Right renal cortex interstitium (tissue), 3 donors: ENCODE measurements around the gene SLC40A1. TPM values are rescaled to one million over a fixed set of nuclear protein-coding genes. Genes with fewer than 3 reads are reported as not detected.

Experiments used
- DNase-seq, 3 donors: peaks; one replicate each; pipeline ENCODE4 v3.0.0-alpha.2; 2013; ENCODE audit warnings: low read depth in 3 of 3, low spot score in 2 of 3
- polyA plus RNA-seq, 3 donors: library from polyadenylated mRNA; unstranded; fragments of 120-200 nt; gene quantifications; one replicate each; pipeline ENCODE4 v1.2.1, GENCODE V29; 2013; ENCODE audit not compliant: insufficient read length in 3 of 3

The SLC40A1 gene
- polyA plus RNA-seq, 3 donors: 128 to 143 (median 137) TPM

DNA sequence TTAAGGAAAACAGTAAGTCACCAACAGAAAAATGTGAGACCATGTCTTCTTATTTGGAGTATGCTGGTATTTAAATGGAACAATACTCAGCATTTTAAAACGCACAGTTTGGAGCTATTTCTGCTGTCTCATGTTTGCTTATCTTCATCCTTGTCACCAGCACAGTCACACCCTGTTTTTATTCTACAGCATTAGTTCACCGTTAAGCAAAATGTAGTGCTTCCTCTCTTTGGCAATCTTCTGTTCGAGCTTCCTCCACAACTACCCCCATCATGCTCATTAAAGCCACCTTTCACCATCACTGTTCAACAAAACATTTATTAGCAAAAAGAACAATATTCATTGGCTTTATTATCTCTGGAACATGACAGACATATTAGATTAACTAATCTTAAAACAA lies 64.0 kb downstream of the SLC40A1 start:
- no peak for DNase-seq

DNA sequence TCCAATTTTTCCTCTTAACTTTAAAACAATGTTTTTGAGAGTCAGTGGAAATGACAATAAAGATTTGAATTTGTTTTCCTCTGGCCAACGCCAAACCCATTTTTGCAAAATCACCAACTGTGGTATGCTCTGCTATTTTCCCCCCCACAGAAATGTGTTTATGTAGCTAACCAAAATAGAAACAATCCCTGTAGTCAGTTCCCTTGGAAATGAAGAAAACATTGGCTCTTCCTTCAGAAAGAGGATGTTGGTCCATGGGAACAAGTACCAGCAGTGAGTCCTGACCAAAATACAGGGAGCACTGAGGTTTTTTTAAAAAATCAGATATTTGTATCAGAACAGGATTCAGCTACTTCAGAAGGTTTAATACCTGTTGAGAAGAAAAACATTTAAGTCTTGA lies 65.3 kb downstream of the SLC40A1 start:
- DNase-seq: no peak

DNA sequence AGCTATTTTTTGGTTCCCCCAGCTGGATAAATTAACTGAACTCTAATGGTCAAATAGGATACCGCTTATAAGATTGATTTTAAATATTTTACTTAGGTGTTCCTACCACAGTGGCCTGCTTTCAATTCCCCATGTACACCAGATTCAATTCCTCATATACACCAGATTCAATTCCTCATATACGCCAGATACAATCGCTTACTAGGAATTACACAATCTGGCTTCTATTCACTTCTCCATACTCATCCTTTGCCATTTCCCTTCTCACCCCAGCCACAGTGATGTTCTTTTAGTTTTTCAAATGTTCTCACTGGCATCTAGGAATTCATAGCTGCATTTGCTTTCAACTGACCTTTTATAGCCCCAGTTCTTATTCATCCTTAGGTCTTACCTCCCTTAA lies 66.5 kb downstream of the SLC40A1 start:
- no peak for DNase-seq

DNA sequence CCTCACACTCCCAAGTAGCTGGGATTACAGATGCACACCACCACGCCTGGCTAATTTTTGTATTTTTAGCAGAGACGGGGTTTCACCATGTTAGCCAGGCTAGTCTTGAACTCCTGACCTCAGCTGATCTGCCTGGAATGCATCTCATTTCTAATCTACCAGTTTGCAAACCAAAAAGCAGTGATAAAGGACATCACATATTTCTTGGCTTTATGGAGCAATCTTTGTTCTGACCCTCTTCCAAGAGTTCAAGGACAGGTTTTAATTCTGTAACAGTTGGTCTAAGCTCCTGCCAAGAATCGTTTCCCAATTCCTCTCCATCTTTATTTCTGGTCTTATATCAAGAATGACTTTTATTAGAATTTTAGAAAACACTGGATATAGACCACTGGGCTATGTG lies 67.7 kb downstream of the SLC40A1 start:
- no peak for DNase-seq

DNA sequence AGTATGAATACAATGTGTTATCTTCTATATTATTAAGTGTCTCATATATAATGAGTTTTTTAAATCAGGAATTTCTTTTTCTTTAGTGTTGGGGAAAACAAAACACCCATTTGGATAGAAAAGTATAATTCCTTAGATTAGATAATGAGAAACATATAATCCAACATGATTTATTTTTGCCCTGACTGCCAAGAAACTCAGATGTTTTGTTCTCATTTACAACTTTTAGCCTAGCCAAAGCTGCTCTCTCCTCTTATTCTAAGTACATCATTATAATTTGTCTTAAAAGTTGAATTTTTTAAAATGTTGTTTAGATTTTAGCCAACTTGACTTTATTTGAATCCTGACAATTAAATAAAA lies 68.6 kb downstream of the SLC40A1 start:
- DNase-seq: no peak

DNA sequence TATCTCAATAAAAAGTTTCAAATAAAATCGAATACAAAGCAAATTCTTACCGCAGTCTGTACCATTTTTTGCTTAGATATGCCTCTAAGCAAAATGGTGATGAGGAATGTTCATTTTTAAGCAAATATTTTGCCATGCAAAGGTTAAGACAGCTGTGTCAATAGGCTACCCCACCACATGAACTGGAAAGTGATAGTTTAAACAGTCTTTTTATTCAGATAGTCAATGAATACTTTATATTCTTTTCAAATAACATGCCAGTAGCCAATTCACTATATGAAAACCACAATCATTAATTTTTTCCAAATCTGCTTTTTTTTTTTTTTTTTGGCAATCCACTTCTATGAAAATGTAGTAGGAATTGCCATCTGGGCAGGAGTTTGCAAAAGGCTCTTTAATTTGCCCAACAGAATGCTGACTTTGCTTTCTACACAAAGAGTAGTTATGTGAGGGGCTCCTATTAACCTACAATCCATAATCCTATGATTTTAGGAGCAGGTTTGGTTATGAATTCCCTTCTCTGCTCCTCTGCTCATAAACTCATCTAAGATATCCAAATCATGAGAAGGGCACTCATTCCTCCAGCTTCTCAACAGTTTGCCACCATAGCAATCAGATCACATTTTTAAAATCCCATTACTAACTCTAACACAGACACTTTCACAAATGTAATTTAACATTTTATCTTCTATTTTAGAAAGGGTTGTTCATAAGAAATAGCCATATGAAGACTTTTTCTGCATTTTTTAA lies 69.2 kb downstream of the SLC40A1 start:
- DNase-seq: no peak

Other genes starting within 250 kb of the SLC40A1 start
- 10 to 100 TPM; 46.6 to 52.7 (median 46.9) TPM for gene WDR75, start 139.3 kb downstream of the SLC40A1 start, polyA plus RNA-seq
- gene ASNSD1, start 80.7 kb upstream of the SLC40A1 start, polyA plus RNA-seq: 10 to 100 TPM; 62.3 to 66.3 (median 66.0) TPM
- gene ANKAR, start 93.9 kb upstream of the SLC40A1 start, polyA plus RNA-seq: 1 to 10 TPM; 6.2 to 9.1 (median 8.0) TPM
- gene OSGEPL1, start 182.0 kb upstream of the SLC40A1 start, polyA plus RNA-seq: 10 to 100 TPM; 19.3 to 19.7 (median 19.5) TPM
- 10 to 100 TPM; 89.2 to 96.1 (median 90.6) TPM for gene ORMDL1, start 203.6 kb upstream of the SLC40A1 start, polyA plus RNA-seq
- 10 to 100 TPM; 30.7 to 40.9 (median 34.8) TPM for gene PMS1, start 203.7 kb upstream of the SLC40A1 start, polyA plus RNA-seq